GM12891 (cell line): ENCODE data around the gene NBPF14.
"Not testable (repeated sequence)": the region's sequence is repeated elsewhere in the genome, so short reads cannot be mapped to it uniquely, and the experiment has no call there.

Experiments
- PAX5 ChIP-seq: IDR thresholded peaks from 2 replicates; pipeline ENCODE4 v1.6.1; 2011; ENCODE audit warnings: low read length, moderate library complexity, mild to moderate bottlenecking; ENCODE audit not compliant: insufficient read depth, severe bottlenecking
- POLR2A ChIP-seq: IDR thresholded peaks from 2 replicates; pipeline ENCODE4 v1.6.1; 2011; ENCODE audit warnings: low read depth, low read length, control low read depth
- POLR2AphosphoS5 ChIP-seq: IDR thresholded peaks from 2 replicates; pipeline ENCODE4 v1.6.1; 2011; ENCODE audit warnings: low read depth, low read length, control low read depth
- SPI1 ChIP-seq: IDR thresholded peaks from 2 replicates; pipeline ENCODE4 v1.6.1; 2011; ENCODE audit warnings: low read depth, low read length, control low read depth
- TAF1 ChIP-seq: IDR thresholded peaks from 2 replicates; pipeline ENCODE4 v1.6.1; 2011; ENCODE audit warnings: low read depth, low read length, control low read depth

DNA sequence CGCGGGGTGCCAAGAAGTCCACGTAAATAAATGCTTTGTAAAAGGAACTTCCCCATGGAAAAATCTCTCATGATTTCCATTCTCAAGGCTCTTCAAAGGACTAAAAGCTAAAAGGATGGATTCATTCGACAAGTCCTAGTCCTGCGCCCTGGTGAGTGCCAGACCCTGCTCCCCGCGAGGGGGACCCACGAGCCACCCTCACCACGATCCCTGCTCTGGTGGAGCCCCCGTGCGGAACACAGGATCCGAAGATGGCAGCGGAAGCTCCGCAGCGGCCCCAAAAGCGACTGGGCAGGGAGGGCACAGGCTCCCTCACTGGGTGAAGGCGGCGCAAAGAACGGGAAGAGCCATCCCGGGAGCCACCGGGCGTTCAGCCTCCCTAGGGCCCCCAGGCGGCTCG, 67.2 kb downstream of the NBPF14 start:
- TF ChIP-seq POLR2A, SPI1, TAF1, POLR2AphosphoS5, PAX5: not testable (repeated sequence)
